Activated naive CD8-positive, alpha-beta T cell (primary cell): Measurements from ENCODE around the gene A2M.
"Not testable (repeated sequence)": the region's sequence is repeated elsewhere in the genome, so short reads cannot be mapped to it uniquely, and the experiment has no call there.

Experiments used
- H3K27ac Mint-ChIP-seq: one replicate; pipeline ENCODE4 v1.8.0; 2021; ENCODE audit warnings: mixed read lengths
- H3K27me3 Mint-ChIP-seq: one replicate; pipeline ENCODE4 v1.8.0; 2021; ENCODE audit warnings: mixed read lengths
- H3K36me3 Mint-ChIP-seq: one replicate; pipeline ENCODE4 v1.8.0; 2021; ENCODE audit warnings: mixed read lengths
- H3K4me1 Mint-ChIP-seq: one replicate; pipeline ENCODE4 v1.8.0; 2021; ENCODE audit warnings: low read depth, mixed read lengths
- H3K4me3 Mint-ChIP-seq: one replicate; pipeline ENCODE4 v1.8.0; 2021; ENCODE audit warnings: mild to moderate bottlenecking, mixed read lengths
- H3K9me3 Mint-ChIP-seq: one replicate; pipeline ENCODE4 v1.8.0; 2021; ENCODE audit warnings: low read depth, mixed read lengths

The A2M gene

GRCh38 chr12:9115731-9116559 is at the start of gene A2M:
TSS of gene A2M (minus strand) at chr12:9115919. CDS start at chr12:9115849, 70 bp downstream.
- Mint-ChIP-seq H3K36me3 (peaks cover 6% of the 10 kb centered on the region), H3K27me3 (no peaks in the 10 kb centered on the region), H3K27ac (no peak within 1 kb of the TSS), H3K9me3 (no peaks in the 10 kb centered on the region), H3K4me1 (peaks cover 11% of the 10 kb centered on the region), H3K4me3 (no peak within 1 kb of the TSS)

DNA sequence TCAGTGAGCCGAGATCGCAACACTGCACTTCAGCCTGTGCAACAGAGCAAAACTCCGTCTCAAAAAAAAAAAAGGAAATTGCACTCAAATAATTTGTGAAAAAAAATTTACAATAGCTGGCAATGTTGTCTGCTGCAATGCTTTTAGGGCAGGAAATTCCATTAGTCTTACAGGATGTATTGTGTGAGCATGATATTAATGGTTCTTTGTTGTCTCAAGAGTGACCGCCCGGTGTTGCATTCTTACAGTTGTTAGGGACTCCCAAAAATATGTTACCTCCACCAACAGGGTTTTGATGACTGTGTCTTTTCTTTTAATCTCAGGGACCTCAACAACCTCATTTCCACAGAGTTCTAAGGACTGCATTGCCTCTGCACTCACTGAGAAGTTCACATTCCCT is 47.7 kb upstream of the A2M start:
- Mint-ChIP-seq H3K36me3 (peaks cover 13% of the 10 kb centered on the region), H3K4me1 (no peaks in the 10 kb centered on the region), H3K27me3 (no peaks in the 10 kb centered on the region), H3K4me3 (no peak overlapping the region), H3K27ac (no peak overlapping the region), H3K9me3 (no peaks in the 10 kb centered on the region)

- Mint-ChIP-seq H3K9me3 (no peaks in the 10 kb centered on the region), H3K4me1 (no peaks in the 10 kb centered on the region), H3K27me3 (no peaks in the 10 kb centered on the region), H3K27ac (no peak overlapping the region), H3K4me3 (no peak overlapping the region), H3K36me3 (peaks cover 13% of the 10 kb centered on the region)
These were observed 40.4 kb upstream of the A2M start for GRCh38 chr12:9156119-9156518.

GRCh38 chr12:9149372-9149771 is 33.7 kb upstream of the A2M start:
- Mint-ChIP-seq H3K27me3 (no peaks in the 10 kb centered on the region), H3K9me3 (peaks cover 20% of the 10 kb centered on the region), H3K4me1 (peaks cover 6% of the 10 kb centered on the region), H3K27ac (no peak overlapping the region), H3K36me3 (peaks cover 28% of the 10 kb centered on the region), H3K4me3 (no peak overlapping the region)

- no peak overlapping the region for H3K4me3 Mint-ChIP-seq
These were observed 33.2 kb upstream of the A2M start for GRCh38 chr12:9148926-9149325.

GRCh38 chr12:9147461-9147860 is 31.7 kb upstream of the A2M start:
- H3K4me1 Mint-ChIP-seq = peaks cover 6% of the 10 kb centered on the region
- H3K36me3 Mint-ChIP-seq = peaks cover 35% of the 10 kb centered on the region
- H3K4me3 Mint-ChIP-seq = no peak overlapping the region
- no peak overlapping the region for H3K27ac Mint-ChIP-seq
- no peaks in the 10 kb centered on the region for H3K27me3 Mint-ChIP-seq
- H3K9me3 Mint-ChIP-seq = peaks cover 26% of the 10 kb centered on the region

More at GRCh38 chr12:9148926-9149325, 33.2 kb upstream of the A2M start:
- H3K36me3 Mint-ChIP-seq = peaks cover 29% of the 10 kb centered on the region
- H3K4me1 Mint-ChIP-seq = peaks cover 6% of the 10 kb centered on the region
- no peak overlapping the region for H3K27ac Mint-ChIP-seq
- peaks cover 25% of the 10 kb centered on the region for H3K9me3 Mint-ChIP-seq
- H3K27me3 Mint-ChIP-seq = no peaks in the 10 kb centered on the region

- peaks cover 27% of the 10 kb centered on the region for H3K36me3 Mint-ChIP-seq
- peaks cover 2% of the 10 kb centered on the region for H3K27me3 Mint-ChIP-seq
- H3K9me3 Mint-ChIP-seq = peaks cover 26% of the 10 kb centered on the region
- no peak overlapping the region for H3K4me3 Mint-ChIP-seq
- H3K4me1 Mint-ChIP-seq = peaks cover 6% of the 10 kb centered on the region
- no peak overlapping the region for H3K27ac Mint-ChIP-seq
These were observed 29.0 kb upstream of the A2M start for GRCh38 chr12:9144730-9145106.

- H3K4me3 Mint-ChIP-seq = no peak overlapping the region
These were observed 28.4 kb upstream of the A2M start for GRCh38 chr12:9143929-9144729.

GRCh38 chr12:9143137-9143536 is 27.4 kb upstream of the A2M start:
- Mint-ChIP-seq H3K9me3 (peaks cover 26% of the 10 kb centered on the region), H3K36me3 (peaks cover 23% of the 10 kb centered on the region), H3K27me3 (peaks cover 3% of the 10 kb centered on the region), H3K4me3 (no peak overlapping the region), H3K4me1 (peaks cover 6% of the 10 kb centered on the region), H3K27ac (no peak overlapping the region)

More at GRCh38 chr12:9143929-9144729, 28.4 kb upstream of the A2M start:
- Mint-ChIP-seq H3K27ac (no peak overlapping the region), H3K27me3 (peaks cover 3% of the 10 kb centered on the region), H3K36me3 (peaks cover 26% of the 10 kb centered on the region), H3K4me1 (peaks cover 6% of the 10 kb centered on the region), H3K9me3 (peaks cover 26% of the 10 kb centered on the region)

DNA sequence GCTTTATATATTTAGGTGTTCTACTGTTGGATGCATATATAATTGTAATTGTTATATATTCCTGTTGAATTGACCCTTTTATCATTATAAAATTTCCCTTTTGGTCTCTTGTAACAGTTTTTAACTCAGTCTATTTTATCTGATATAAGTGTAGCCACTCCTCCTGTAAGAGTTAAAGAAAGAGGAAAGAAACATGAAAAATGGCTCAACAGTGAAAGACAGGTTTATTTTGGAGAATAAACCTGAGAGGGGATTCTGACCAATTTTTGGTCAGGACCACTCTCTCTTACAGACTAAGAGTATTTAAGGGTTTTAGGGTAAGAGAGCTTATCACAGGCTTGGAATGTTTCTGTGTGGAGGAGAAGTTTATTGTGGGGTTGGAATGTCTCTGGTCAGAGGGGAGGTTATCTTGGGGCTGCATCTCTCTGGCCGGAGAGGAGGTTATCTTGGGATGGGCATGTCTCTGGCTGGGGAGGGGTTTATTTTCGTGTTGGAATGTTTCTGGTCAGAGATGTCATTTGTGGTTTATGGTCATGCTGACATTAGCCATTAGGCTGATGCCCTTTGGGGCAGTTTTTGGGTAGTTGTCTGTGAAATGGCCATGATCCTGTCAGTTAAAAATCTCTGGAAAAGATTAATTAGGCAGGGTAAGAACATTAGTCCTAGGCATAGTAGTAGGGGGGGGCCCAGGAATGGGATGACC is 24.0 kb upstream of the A2M start:
- H3K4me3 Mint-ChIP-seq, H3K27ac Mint-ChIP-seq, H3K9me3 Mint-ChIP-seq, H3K4me1 Mint-ChIP-seq, H3K27me3 Mint-ChIP-seq: not testable (repeated sequence)
- H3K36me3 Mint-ChIP-seq = peaks cover 11% of the 10 kb centered on the region

DNA sequence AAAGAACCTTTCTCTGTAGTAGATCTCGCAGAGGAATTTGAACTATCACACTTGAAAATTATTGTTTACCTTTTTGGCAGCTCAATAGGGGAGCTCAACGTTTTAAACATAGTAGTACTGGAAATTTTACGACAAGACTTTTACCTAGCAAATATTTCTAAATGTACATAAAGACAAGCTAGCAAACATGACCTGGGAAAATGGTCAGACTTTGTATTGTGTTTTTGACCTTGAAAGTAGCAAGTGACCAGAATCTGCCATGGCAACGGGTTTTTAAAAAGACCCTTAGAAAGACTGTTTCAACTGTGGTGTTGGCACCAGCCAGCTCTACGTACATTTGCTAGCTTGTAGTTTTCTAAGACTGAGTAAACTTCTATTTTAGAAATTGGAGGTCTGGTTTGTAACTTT is 20.2 kb upstream of the A2M start:
- peaks cover 3% of the 10 kb centered on the region for H3K27me3 Mint-ChIP-seq
- H3K4me3 Mint-ChIP-seq = no peak overlapping the region
- H3K9me3 Mint-ChIP-seq = no peaks in the 10 kb centered on the region
- H3K4me1 Mint-ChIP-seq = no peaks in the 10 kb centered on the region
- no peak overlapping the region for H3K27ac Mint-ChIP-seq
- no peaks in the 10 kb centered on the region for H3K36me3 Mint-ChIP-seq

GRCh38 chr12:9134981-9135628 is 19.4 kb upstream of the A2M start:
- H3K4me1 Mint-ChIP-seq = no peaks in the 10 kb centered on the region
- H3K4me3 Mint-ChIP-seq = no peak overlapping the region
- H3K36me3 Mint-ChIP-seq = peaks cover 3% of the 10 kb centered on the region
- H3K27ac Mint-ChIP-seq = no peak overlapping the region
- H3K9me3 Mint-ChIP-seq = peaks cover 4% of the 10 kb centered on the region
- H3K27me3 Mint-ChIP-seq = peaks cover 3% of the 10 kb centered on the region

DNA sequence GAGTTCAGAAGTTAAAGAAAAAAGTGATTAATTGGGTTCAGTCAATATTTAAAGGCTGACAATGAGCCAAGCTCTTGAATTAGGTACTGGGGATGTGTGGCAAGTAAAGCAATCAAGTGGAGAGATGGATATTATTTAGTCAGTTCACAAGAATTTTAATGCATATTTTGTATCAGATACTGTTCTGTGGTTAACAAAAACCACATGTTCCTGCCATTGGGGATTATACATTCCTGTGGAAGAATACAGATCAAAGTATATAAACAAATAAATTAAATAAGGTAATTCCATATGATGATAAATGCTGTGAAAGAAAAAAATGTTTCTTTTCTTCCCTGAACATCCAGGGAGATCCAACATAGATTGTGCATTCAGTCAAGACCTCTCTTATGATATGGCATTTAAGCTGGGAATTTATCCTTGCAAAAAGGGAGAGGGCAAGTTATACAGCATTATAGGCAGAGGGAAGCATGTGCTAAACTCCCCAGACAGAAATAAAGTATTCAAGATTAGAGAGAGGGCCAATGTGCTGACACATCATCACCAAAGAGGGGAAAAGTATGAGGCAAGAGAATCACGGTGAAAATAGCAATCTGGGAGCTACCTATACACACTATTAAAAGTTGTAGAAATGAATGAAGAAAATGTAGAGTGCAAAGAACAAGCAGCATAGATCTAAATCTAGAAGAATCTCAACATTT is 17.6 kb upstream of the A2M start:
- Mint-ChIP-seq H3K4me1 (no peaks in the 10 kb centered on the region), H3K4me3 (no peak overlapping the region), H3K36me3 (peaks cover 6% of the 10 kb centered on the region), H3K27me3 (no peaks in the 10 kb centered on the region), H3K27ac (no peak overlapping the region), H3K9me3 (peaks cover 7% of the 10 kb centered on the region)

- no peaks in the 10 kb centered on the region for H3K27me3 Mint-ChIP-seq
- H3K4me1 Mint-ChIP-seq = no peaks in the 10 kb centered on the region
- H3K27ac Mint-ChIP-seq = no peak overlapping the region
- H3K36me3 Mint-ChIP-seq = peaks cover 6% of the 10 kb centered on the region
- no peak overlapping the region for H3K4me3 Mint-ChIP-seq
- peaks cover 7% of the 10 kb centered on the region for H3K9me3 Mint-ChIP-seq
These were observed 16.4 kb upstream of the A2M start for GRCh38 chr12:9132008-9132535.
